Activated naive CD8-positive, alpha-beta T cell treated with anti-CD3 and anti-CD28 coated beads, Interleukin-2, amount 50 U/mL, for 16 hours (primary cell): ENCODE measurements around the gene IRAK4.

Experiments used
- DNase-seq: peaks from one replicate; pipeline ENCODE4 v3.0.0-alpha.2; 2020; ENCODE audit warnings: low read depth, low spot score

The IRAK4 gene

GRCh38 chr12:43766291-43766690 lies 7.5 kb downstream of the IRAK4 start:
- DNase-seq = no peak

- no peak for DNase-seq
Measured at GRCh38 chr12:43776498-43776897, 17.7 kb downstream of the IRAK4 start.

GRCh38 chr12:43786899-43787693 lies 28.3 kb downstream of the IRAK4 start:
- no peak for DNase-seq

- no peak for DNase-seq
Measured at GRCh38 chr12:43789941-43790340, 31.2 kb downstream of the IRAK4 start.

GRCh38 chr12:43795716-43796280 lies 37.0 kb downstream of the IRAK4 start:
- no peak for DNase-seq

- no peak for DNase-seq
Measured at GRCh38 chr12:43797561-43798217, 38.9 kb downstream of the IRAK4 start.

- no peak for DNase-seq
Measured at GRCh38 chr12:43805149-43805859, 46.6 kb downstream of the IRAK4 start.

GRCh38 chr12:43805860-43806736 lies 47.3 kb downstream of the IRAK4 start, which contains the start of gene TWF1:
Gene TWF1 (minus strand): TSS chr12:43806317. CDS start chr12:43806245, 72 bp downstream.
- DNase-seq = peak; percentile 78

GRCh38 chr12:43806737-43807072 lies 48.0 kb downstream of the IRAK4 start:
- no peak for DNase-seq

- no peak for DNase-seq
Measured at GRCh38 chr12:43807386-43807785, 48.6 kb downstream of the IRAK4 start.

- no peak for DNase-seq
Measured at GRCh38 chr12:43812057-43812456, 53.3 kb downstream of the IRAK4 start.

- no peak for DNase-seq
Measured at GRCh38 chr12:43812926-43813325, 54.2 kb downstream of the IRAK4 start.

- DNase-seq = no peak
Measured at GRCh38 chr12:43815416-43815815, 56.7 kb downstream of the IRAK4 start.

GRCh38 chr12:43816168-43816567 lies 57.4 kb downstream of the IRAK4 start:
- DNase-seq = no peak

GRCh38 chr12:43824207-43824775 lies 65.5 kb downstream of the IRAK4 start:
- DNase-seq = no peak

GRCh38 chr12:43826681-43827080 lies 67.9 kb downstream of the IRAK4 start:
- DNase-seq = no peak

- DNase-seq = no peak
Measured at GRCh38 chr12:43827093-43827492, 68.3 kb downstream of the IRAK4 start.

GRCh38 chr12:43832463-43833168 lies 73.9 kb downstream of the IRAK4 start:
- DNase-seq = no peak

GRCh38 chr12:43835264-43835655 lies 76.5 kb downstream of the IRAK4 start:
- no peak for DNase-seq
